Panc1 (cell line): ENCODE data around the gene CLCNKA. TPM values are rescaled to one million over a fixed set of nuclear protein-coding genes. Genes with fewer than 3 reads are reported as not detected.

Experiments used
- ATAC-seq: fragments of 200-7000 bp; cut with Tn5 transposase; 2 replicates; pipeline ENCODE4 v1.9.1; 2020; ENCODE audit warnings: mild to moderate bottlenecking, moderate library complexity
- BruUV-seq: library from RNA; stranded (reverse); fragments of 400-500 nt; replicated peaks from 2 replicates; lab custom pipeline; 2021; lab: Mats Ljungman, UMichigan
- CTCF ChIA-PET: fragments of 300-600 bp; sonication (Branson Sonifier 250); formaldehyde crosslinking; loops from one replicate; lab custom pipeline; 2022; ENCODE audit warnings: antibody characterized with exemption; lab: Charles Lee
- POLR2A ChIA-PET: fragments of 300-600 bp; sonication (Branson Sonifier 250); formaldehyde crosslinking; loops from one replicate; lab custom pipeline; 2022; ENCODE audit warnings: antibody characterized with exemption; lab: Charles Lee
- DNase-seq: peaks from one replicate; pipeline ENCODE4 v3.0.0-alpha.2; 2010; ENCODE audit warnings: low read depth, low spot score
- H3K27ac ChIP-seq: 2 replicates; pipeline ENCODE4 v1.5.1; 2011; ENCODE audit warnings: mild to moderate bottlenecking, low read length, inconsistent platforms
- H3K27me3 ChIP-seq: fragments of 200-500 bp; sonication (Bioruptor generic); 2 replicates; pipeline ENCODE4 v1.6.0; 2014; ENCODE audit warnings: low read length, inconsistent platforms; ENCODE audit not compliant: control insufficient read depth, insufficient read depth
- H3K36me3 ChIP-seq: fragments of 200-500 bp; sonication (Bioruptor generic); 2 replicates; pipeline ENCODE4 v1.5.1; 2014; ENCODE audit warnings: inconsistent platforms, mild to moderate bottlenecking, low read length, moderate library complexity; ENCODE audit not compliant: control insufficient read depth, insufficient read depth
- H3K4me1 ChIP-seq: 2 replicates; pipeline ENCODE4 v1.5.1; 2011; ENCODE audit warnings: inconsistent platforms, mild to moderate bottlenecking, low read length, moderate library complexity; ENCODE audit not compliant: control insufficient read depth, insufficient read depth
- H3K4me3 ChIP-seq, 2 experiments: 2 replicates each; pipeline ENCODE4 v1.5.1; 2011 to 2012; ENCODE audit warnings: low read depth in 2 of 2, low read length in 2 of 2, mild to moderate bottlenecking in 2 of 2, inconsistent platforms in 1 of 2, moderate library complexity in 1 of 2
- H3K9me3 ChIP-seq: fragments of 200-500 bp; sonication (Bioruptor generic); 2 replicates; pipeline ENCODE4 v1.5.1; 2014; ENCODE audit warnings: low read depth, mild to moderate bottlenecking, inconsistent platforms, low read length, moderate library complexity; ENCODE audit not compliant: control insufficient read depth, insufficient read depth
- POLR2AphosphoS5 ChIP-seq: IDR thresholded peaks from 2 replicates; pipeline ENCODE4 v1.6.1; 2012; ENCODE audit warnings: mild to moderate bottlenecking, low read depth, low read length, moderate library complexity
- REST ChIP-seq, 2 experiments: IDR thresholded peaks; 2 replicates each; pipeline ENCODE4 v1.6.1; 2011 to 2012; ENCODE audit warnings: low read depth in 2 of 2, control low read depth in 1 of 2, low read length in 1 of 2, mild to moderate bottlenecking in 1 of 2, moderate library complexity in 1 of 2; ENCODE audit not compliant: insufficient read depth in 1 of 2
- SIN3A ChIP-seq: IDR thresholded peaks from 2 replicates; pipeline ENCODE4 v1.6.1; 2012; ENCODE audit warnings: low read depth, mild to moderate bottlenecking, low read length, moderate library complexity, borderline replicate concordance; ENCODE audit not compliant: insufficient read depth
- TCF7L2 ChIP-seq: IDR thresholded peaks from 2 replicates; pipeline ENCODE4 v1.6.1; 2011; ENCODE audit warnings: mild to moderate bottlenecking, low read depth, low read length, inconsistent platforms
- in situ Hi-C: cut with HindIII; loops from 2 replicates; pipeline ENCODE4 v1.10.0; 2016; ENCODE audit warnings: low sequenced_read_pairs, low pct_unique_long_range_greater_than_20kb
- intact Hi-C: fragments of 100-400 bp; cut with micrococcal nuclease; formaldehyde crosslinking; loops from one replicate; pipeline ENCODE4 v1.10.0; 2022; ENCODE audit not compliant: unreplicated experiment
- total RNA-seq: library from RNA; stranded (reverse); gene quantifications from one replicate; pipeline ENCODE4 v1.2.1, GENCODE V29; 2021; ENCODE audit not compliant: unreplicated experiment
- TF ChIP-seq, protein P1 (sequence below): fragments of 450-650 bp; IDR thresholded peaks from 2 replicates; pipeline ENCODE4 v1.5.1; 2017; ENCODE audit warnings: mild to moderate bottlenecking

The CLCNKA gene
- total RNA-seq, 1 experiment from 2014 or later: 0.57 TPM

DNA sequence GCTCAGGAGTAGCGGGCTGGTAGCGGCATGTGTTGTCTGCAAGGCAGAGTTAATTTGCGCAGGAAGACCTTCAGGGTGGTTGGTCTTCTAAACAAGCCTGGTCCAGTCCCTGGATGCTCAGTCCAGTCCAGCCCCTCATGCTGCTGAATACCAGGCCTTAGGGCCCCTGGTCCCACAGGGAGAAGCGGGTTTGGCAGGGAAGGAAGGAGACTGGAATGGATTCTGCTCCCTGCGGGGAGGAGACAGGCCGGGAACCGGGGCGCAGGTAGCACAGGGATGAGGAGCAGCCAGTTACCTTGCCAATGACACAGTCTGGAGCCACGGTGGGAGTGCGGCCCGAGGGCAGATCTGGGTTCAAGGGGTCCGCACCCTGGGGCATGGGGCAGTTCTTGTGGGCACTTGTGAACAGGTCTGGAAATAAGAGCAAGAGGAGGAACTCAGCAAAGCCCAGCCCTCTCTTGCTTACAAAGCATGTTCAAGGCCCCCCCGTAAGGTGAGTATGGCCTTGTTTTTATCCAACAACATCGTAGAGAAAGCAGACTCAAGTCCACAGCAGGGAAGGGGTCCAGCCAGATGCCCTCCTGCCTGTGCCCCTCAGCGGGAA is 41.5 kb downstream of the CLCNKA start:
- CTCF ChIA-PET: no interaction called here
- intact Hi-C loops: no loop called here

GRCh38 chr1:16063921-16064320 is 42.1 kb downstream of the CLCNKA start:
- TF ChIP-seq SIN3A (no peak), POLR2AphosphoS5 (no peak), REST (IDR thresholded peaks at IDR 0.05; ENCODE audit: insufficient read depth in 1 of 2, low read depth in 2 of 2, low read length in 1 of 2) (no peak), TCF7L2 (no peak)
- TF ChIP-seq, protein P1, sequence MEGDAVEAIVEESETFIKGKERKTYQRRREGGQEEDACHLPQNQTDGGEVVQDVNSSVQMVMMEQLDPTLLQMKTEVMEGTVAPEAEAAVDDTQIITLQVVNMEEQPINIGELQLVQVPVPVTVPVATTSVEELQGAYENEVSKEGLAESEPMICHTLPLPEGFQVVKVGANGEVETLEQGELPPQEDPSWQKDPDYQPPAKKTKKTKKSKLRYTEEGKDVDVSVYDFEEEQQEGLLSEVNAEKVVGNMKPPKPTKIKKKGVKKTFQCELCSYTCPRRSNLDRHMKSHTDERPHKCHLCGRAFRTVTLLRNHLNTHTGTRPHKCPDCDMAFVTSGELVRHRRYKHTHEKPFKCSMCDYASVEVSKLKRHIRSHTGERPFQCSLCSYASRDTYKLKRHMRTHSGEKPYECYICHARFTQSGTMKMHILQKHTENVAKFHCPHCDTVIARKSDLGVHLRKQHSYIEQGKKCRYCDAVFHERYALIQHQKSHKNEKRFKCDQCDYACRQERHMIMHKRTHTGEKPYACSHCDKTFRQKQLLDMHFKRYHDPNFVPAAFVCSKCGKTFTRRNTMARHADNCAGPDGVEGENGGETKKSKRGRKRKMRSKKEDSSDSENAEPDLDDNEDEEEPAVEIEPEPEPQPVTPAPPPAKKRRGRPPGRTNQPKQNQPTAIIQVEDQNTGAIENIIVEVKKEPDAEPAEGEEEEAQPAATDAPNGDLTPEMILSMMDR: no peak
- Histone ChIP-seq H3K4me1 (peaks cover 3% of the 10 kb centered on the region; the same call in 1 of the 2 replicates), H3K9me3 (no peaks in the 10 kb centered on the region), H3K27ac (no peak overlapping the region), H3K4me3 (no peak overlapping the region), H3K36me3 (no peaks in the 10 kb centered on the region), H3K27me3 (no peaks in the 10 kb centered on the region)
- intact Hi-C loops (no loop called here), in situ Hi-C loops (no loop called here)
- ATAC-seq (no peak), DNase-seq (no peak)
- no TSS peak for BruUV-seq
- CTCF ChIA-PET: no interaction called here
- POLR2A ChIA-PET: no interaction called here

More for the DNA sequence above, 41.5 kb downstream of the CLCNKA start:
- POLR2A ChIA-PET: no interaction called here
- in situ Hi-C loops: no loop called here
- no peaks in the 10 kb centered on the region for H3K27me3 ChIP-seq
- no peaks in the 10 kb centered on the region for H3K4me1 ChIP-seq
- no peaks in the 10 kb centered on the region for H3K9me3 ChIP-seq
- H3K36me3 ChIP-seq: no peaks in the 10 kb centered on the region
- TF ChIP-seq REST (IDR thresholded peaks at IDR 0.05; ENCODE audit: insufficient read depth in 1 of 2, low read depth in 2 of 2, low read length in 1 of 2): no peak
- no peak for TF ChIP-seq POLR2AphosphoS5
- no peak for TF ChIP-seq TCF7L2
- TF ChIP-seq SIN3A: no peak
- TF ChIP-seq, protein P1: no peak
- no peak overlapping the region for H3K27ac ChIP-seq
- H3K4me3 ChIP-seq: no peak overlapping the region
- DNase-seq (no peak), ATAC-seq (no peak)
- BruUV-seq: no TSS peak
